HepG2 (cell line): ENCODE data around the gene UAP1L1. TPM values are rescaled to one million over a fixed set of nuclear protein-coding genes. Genes with fewer than 3 reads are reported as not detected.

Experiments used
- ATAC-seq: fragments of 200-7000 bp; cut with Tn5 transposase; 3 replicates; pipeline ENCODE4 v1.9.1; 2020; ENCODE audit warnings: mild to moderate bottlenecking, moderate library complexity
- BruUV-seq: library from RNA; stranded (reverse); fragments of 400-500 nt; replicated peaks from 2 replicates; lab custom pipeline; 2021; lab: Mats Ljungman, UMichigan
- CTCF ChIA-PET: fragments of 300-600 bp; formaldehyde crosslinking; extraction: SDS; loops from one replicate; lab custom pipeline; 2021; ENCODE audit warnings: low total read pairs, inconsistent platforms, low intra/inter-chr PET ratio; lab: Yijun Ruan, JAX
- POLR2A ChIA-PET: fragments of 350-600 bp; sonication (Branson Sonifier 250); formaldehyde crosslinking; loops from one replicate; lab custom pipeline; 2020; ENCODE audit warnings: antibody characterized with exemption, inconsistent platforms; lab: Yijun Ruan, JAX
- DNase-seq: peaks from one replicate; pipeline ENCODE4 v3.0.0-alpha.2; 2015; ENCODE audit warnings: low spot score
- FAIRE-seq: peaks from 3 replicates; lab custom pipeline; 2011; peaks lifted over from hg19 to GRCh38; lab: Jason Lieb, UNC
- H2AFZ ChIP-seq: one replicate; pipeline ENCODE4 v1.6.1; 2011; ENCODE audit warnings: low read length, inconsistent platforms
- H3K27ac ChIP-seq: fragments of 300-600 bp; 3 replicates; pipeline ENCODE4 v1.8.0; 2011; ENCODE audit warnings: mixed run types, mild to moderate bottlenecking, mixed read lengths, low read length, inconsistent platforms; ENCODE audit not compliant: insufficient read depth; ENCODE audit errors: extremely low read length
- H3K27me3 ChIP-seq, 2 experiments: fragments of 200-600 bp in 1 of 2; 2 replicates in 1 of 2; 3 replicates in 1 of 2; pipeline versions ENCODE4 v1.6.0 to v1.8.0; 2011; ENCODE audit warnings: low read length in 2 of 2, mild to moderate bottlenecking in 2 of 2, moderate library complexity in 2 of 2, inconsistent platforms in 1 of 2; ENCODE audit not compliant: insufficient read depth in 2 of 2, control insufficient read depth in 1 of 2
- H3K36me3 ChIP-seq, 2 experiments: fragments of 200-600 bp in 1 of 2; replicated peaks in 1 of 2; 2 replicates in 1 of 2; 3 replicates in 1 of 2; pipeline versions ENCODE4 v1.5.1 to v1.8.0; 2011; ENCODE audit warnings: low read length in 2 of 2, inconsistent platforms in 1 of 2; ENCODE audit not compliant: insufficient read depth in 2 of 2, control insufficient read depth in 1 of 2
- H3K4me1 ChIP-seq: 2 replicates; pipeline ENCODE4 v1.5.1; 2012; ENCODE audit warnings: low read length, inconsistent platforms; ENCODE audit not compliant: insufficient read depth
- H3K4me2 ChIP-seq: 2 replicates; pipeline ENCODE4 v1.6.0; 2011; ENCODE audit warnings: low read depth, low read length, inconsistent platforms
- H3K4me3 ChIP-seq, 3 experiments: fragments of 200-600 bp in 1 of 3; sonication (generic), shearing (Covaris generic) in 1 of 3; replicated peaks in 1 of 3; 2 replicates each; pipeline ENCODE4 v1.5.1; 2011 to 2016; ENCODE audit warnings: low read length in 3 of 3, inconsistent platforms in 2 of 3, low read depth in 2 of 3, mild to moderate bottlenecking in 2 of 3, control low read depth in 1 of 3, mixed read lengths in 1 of 3; ENCODE audit not compliant: insufficient read depth in 1 of 3
- H3K79me2 ChIP-seq: one replicate; pipeline ENCODE4 v1.6.1; 2011; ENCODE audit warnings: low read length, inconsistent platforms; ENCODE audit not compliant: insufficient read depth
- H3K9ac ChIP-seq: 2 replicates; pipeline ENCODE4 v1.6.0; 2011; ENCODE audit warnings: mild to moderate bottlenecking, low read depth, low read length, inconsistent platforms; ENCODE audit not compliant: insufficient read depth
- H3K9me3 ChIP-seq: 2 replicates; pipeline ENCODE4 v1.5.1; 2012; ENCODE audit warnings: mild to moderate bottlenecking, low read length
- H4K20me1 ChIP-seq: 2 replicates; pipeline ENCODE4 v1.6.0; 2011; ENCODE audit warnings: inconsistent platforms, mild to moderate bottlenecking, low read length, moderate library complexity; ENCODE audit not compliant: insufficient read depth
- AGO2 ChIP-seq: fragments of 200-400 bp; formaldehyde crosslinking; optimal IDR thresholded peaks from 2 replicates; pipeline ENCODE3; 2017; ENCODE audit warnings: mild to moderate bottlenecking, low read depth, low read length, moderate library complexity
- EED ChIP-seq: sonication (generic); formaldehyde crosslinking; IDR thresholded peaks from 2 replicates; pipeline ENCODE4 v1.5.0; 2020; ENCODE audit warnings: mild to moderate bottlenecking, missing genetic modification reagents
- FUBP1 ChIP-seq: sonication (generic); formaldehyde crosslinking; IDR thresholded peaks from 2 replicates; pipeline ENCODE4 v1.5.1; 2020; ENCODE audit warnings: missing genetic modification reagents, mild to moderate bottlenecking, borderline replicate concordance
- RBFOX2 ChIP-seq: fragments of 200-400 bp; formaldehyde crosslinking; IDR thresholded peaks from 2 replicates; pipeline ENCODE4 v1.6.1; 2017; ENCODE audit warnings: low read depth, mild to moderate bottlenecking, low read length
- XRCC5 ChIP-seq: fragments of 200-400 bp; formaldehyde crosslinking; optimal IDR thresholded peaks from 2 replicates; pipeline ENCODE3; 2017; ENCODE audit warnings: mild to moderate bottlenecking, low read length
- ZNF224 ChIP-seq: sonication (generic); formaldehyde crosslinking; IDR thresholded peaks from 2 replicates; pipeline ENCODE4 v1.5.0; 2020; ENCODE audit warnings: mild to moderate bottlenecking, missing genetic modification reagents
- ZNF234 ChIP-seq: sonication (generic); formaldehyde crosslinking; conservative IDR thresholded peaks from 2 replicates; pipeline ENCODE4 v1.5.1; 2020; ENCODE audit warnings: mild to moderate bottlenecking, missing genetic modification reagents
- ZNF335 ChIP-seq: sonication (generic); formaldehyde crosslinking; IDR thresholded peaks from 2 replicates; pipeline ENCODE4 v1.4.0; 2020; ENCODE audit warnings: missing genetic modification reagents
- ZNF800 ChIP-seq: sonication (generic); formaldehyde crosslinking; IDR thresholded peaks from 2 replicates; pipeline ENCODE4 v1.4.0; 2020; ENCODE audit warnings: missing genetic modification reagents
- ZSCAN31 ChIP-seq: sonication (generic); formaldehyde crosslinking; IDR thresholded peaks from 2 replicates; pipeline ENCODE4 v1.5.0; 2020; ENCODE audit warnings: low read depth, mild to moderate bottlenecking, missing genetic modification reagents
- WGBS: methylation state at CpG from one replicate; pipeline ENCODE4 v1.1.6; 2017; ENCODE audit warnings: low lambda C conversion rate; 5-methylcytosine and 5-hydroxymethylcytosine counted together
- in situ Hi-C: cut with HindIII; loops from 2 replicates; pipeline ENCODE4 v1.10.0; 2017; ENCODE audit warnings: low pct_unique_long_range_greater_than_20kb; ENCODE audit not compliant: extremely low pct_ligation_motif_present
- intact Hi-C: fragments of 100-400 bp; cut with micrococcal nuclease; formaldehyde crosslinking; loops from one replicate; pipeline ENCODE4 v1.10.0; 2022; ENCODE audit not compliant: unreplicated experiment
- polyA plus RNA-seq, 8 experiments: library from polyadenylated mRNA; depleted of rRNA in 3 of 8; stranded (reverse) in 7 of 8; unstranded in 1 of 8; fragments of >200 nt; fragmentation: Illumina TruSeq in 4 of 8; extraction: Trizol in 4 of 8; gene quantifications; 2 replicates each; pipeline versions ENCODE4 v1.2.1 to v1.2.3, GENCODE V29; 2011 to 2016; ENCODE audit warnings: low read depth in 4 of 8, missing spikeins in 1 of 8, mixed read lengths in 1 of 8; ENCODE audit not compliant: insufficient read depth in 1 of 8
- total RNA-seq, 5 experiments: library from RNA; depleted of rRNA; stranded (reverse); fragments of >200 nt; fragmentation: Illumina TruSeq; extraction: Trizol; gene quantifications; 2 replicates each; pipeline ENCODE4 v1.2.3, GENCODE V29; 2016; ENCODE audit warnings: low read depth in 1 of 5

UAP1L1 gene
- total and polyA plus RNA-seq, 2 of the 13 experiments (the other 11 are each of a cell fraction or from before 2014, with no cell fraction given), result 5.4 to 6.4 TPM

- Histone ChIP-seq H3K9ac (no peak overlapping the region), H3K79me2 (peaks cover 13% of the 10 kb centered on the region), H2AFZ (no peak overlapping the region), H3K4me1 (peaks cover 29% of the 10 kb centered on the region), H3K4me2 (no peak overlapping the region), H4K20me1 (peaks cover 7% of the 10 kb centered on the region; the same call in 1 of the 2 replicates), H3K4me3 (no peak overlapping the region), H3K27ac (no peak overlapping the region), H3K27me3 (no peaks in the 10 kb centered on the region; a peak in 1 of 5 replicates), H3K9me3 (no peaks in the 10 kb centered on the region), H3K36me3 (peaks cover 3 to 16% of the 10 kb centered on the region in 2 experiments; a peak in 2 of 5 replicates)
- no TSS peak for BruUV-seq
- no peak for ATAC-seq
- DNase-seq, result no peak
- CTCF ChIA-PET, result interaction anchor here (2.2 kb wide), 1 partner anchor 17 kb away, joined by 12 read pairs; no protein-coding TSS in a partner anchor
- POLR2A ChIA-PET, result interaction anchor here (2.1 kb wide), 1 partner anchor 11 kb away, joined by 39 read pairs; the partner anchor contains the start of gene ENTPD2
- no peak for FAIRE-seq
- 96% methylated on average over 19 of the region's 26 CpGs for WGBS
- TF ChIP-seq ZSCAN31 (no peak), ZNF224 (no peak), ZNF800 (CRISPR knock-in tag) (no peak), FUBP1 (CRISPR knock-in tag) (no peak), EED (CRISPR knock-in tag) (no peak), ZNF335 (no peak), ZNF234 (CRISPR knock-in tag) (no peak), AGO2 (peak; percentile 78), XRCC5 (no peak), RBFOX2 (peak; percentile 55)
- intact Hi-C loops (no loop called here), in situ Hi-C loops (no loop called here)
Observed at GRCh38 chr9:137066096-137066861, 11.0 kb upstream of the UAP1L1 start.
